ENCODE measurements around the gene BMPR1B.

The BMPR1B gene

DNA sequence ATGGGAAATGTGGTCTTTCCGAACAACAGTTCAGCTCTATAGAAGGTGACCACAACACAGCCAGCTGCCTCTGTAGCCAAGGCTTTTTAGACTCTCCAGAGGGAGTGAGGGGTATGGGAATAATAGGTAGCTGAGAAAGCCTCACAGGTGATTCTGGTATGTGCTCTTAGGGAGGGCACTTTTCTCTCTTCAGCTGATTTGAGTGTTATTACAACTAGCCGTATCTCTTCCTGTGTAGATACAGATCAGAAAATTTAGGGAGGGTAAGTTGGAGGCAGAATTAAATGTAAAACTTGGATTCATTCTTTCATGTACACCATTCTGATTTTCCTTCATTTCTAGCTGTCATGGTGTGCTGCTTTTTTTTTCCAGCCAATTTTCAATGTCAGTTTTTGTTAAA is 154.9 kb downstream of the BMPR1B start:
- no peak for DNase-seq (ENCODE audit: low read depth)

GRCh38 chr4:94913316-94913715 is 155.6 kb downstream of the BMPR1B start:
- DNase-seq (ENCODE audit: low read depth) = no peak

DNA sequence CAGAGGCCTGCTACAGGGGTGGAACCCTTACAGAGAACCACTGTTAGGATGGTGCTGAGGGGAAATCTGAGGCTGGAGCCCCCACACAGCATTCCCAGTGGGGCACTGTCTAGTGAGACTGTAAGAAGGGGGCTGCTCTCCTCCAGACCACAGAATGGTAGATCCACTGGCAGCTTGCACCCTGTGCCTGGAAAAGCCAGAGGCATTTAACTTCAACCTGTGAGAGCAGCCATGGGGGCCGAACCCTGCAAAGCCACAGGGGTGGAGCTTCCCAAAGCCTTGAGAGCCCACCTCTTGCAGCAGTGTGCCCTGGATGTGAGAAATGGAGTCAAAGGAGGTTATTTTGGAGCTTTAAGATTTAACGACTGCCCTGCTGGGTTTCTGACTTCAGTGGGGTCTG is 159.4 kb downstream of the BMPR1B start:
- DNase-seq (ENCODE audit: low read depth) = no peak

DNA sequence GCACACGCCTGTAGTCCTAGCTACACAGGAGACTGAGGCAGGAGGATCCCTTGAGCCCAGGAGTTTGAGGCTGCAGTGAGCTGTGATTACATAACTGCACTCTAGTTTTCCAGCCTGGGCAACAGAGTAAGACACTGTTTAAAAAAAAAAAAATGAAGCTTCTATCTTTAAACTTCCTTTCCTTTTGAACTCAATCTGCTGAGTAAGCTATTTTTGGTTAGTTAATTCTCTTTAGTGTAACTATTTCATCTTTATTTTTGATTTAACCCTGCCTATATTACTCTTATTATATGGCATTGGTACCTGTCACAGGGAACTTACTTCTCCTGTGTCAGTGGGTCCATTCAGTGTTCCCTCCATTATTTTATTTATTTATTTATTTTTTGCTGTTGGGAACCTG is 160.8 kb downstream of the BMPR1B start:
- DNase-seq (ENCODE audit: low read depth) = no peak

GRCh38 chr4:94920369-94920768 is 162.6 kb downstream of the BMPR1B start:
- no peak for DNase-seq (ENCODE audit: low read depth)

DNA sequence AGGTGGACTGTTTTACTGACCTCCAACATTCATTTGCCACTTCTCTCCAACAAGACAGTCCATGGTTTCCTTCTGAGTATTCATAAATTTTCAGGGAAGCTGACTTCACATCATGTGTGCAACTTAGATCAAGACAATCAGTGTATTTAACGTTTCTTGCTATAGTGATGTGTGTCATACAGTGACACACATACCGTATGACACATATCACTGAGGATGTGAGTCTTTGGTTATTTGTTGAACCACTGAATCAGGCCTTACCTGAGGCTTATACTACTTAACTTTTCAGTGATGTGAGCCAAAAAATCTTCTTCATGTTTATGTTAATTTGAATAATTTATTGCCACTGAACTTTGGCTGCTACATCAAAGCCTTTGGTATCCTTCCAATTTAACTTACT is 166.8 kb downstream of the BMPR1B start:
- DNase-seq (ENCODE audit: low read depth) = no peak

DNA sequence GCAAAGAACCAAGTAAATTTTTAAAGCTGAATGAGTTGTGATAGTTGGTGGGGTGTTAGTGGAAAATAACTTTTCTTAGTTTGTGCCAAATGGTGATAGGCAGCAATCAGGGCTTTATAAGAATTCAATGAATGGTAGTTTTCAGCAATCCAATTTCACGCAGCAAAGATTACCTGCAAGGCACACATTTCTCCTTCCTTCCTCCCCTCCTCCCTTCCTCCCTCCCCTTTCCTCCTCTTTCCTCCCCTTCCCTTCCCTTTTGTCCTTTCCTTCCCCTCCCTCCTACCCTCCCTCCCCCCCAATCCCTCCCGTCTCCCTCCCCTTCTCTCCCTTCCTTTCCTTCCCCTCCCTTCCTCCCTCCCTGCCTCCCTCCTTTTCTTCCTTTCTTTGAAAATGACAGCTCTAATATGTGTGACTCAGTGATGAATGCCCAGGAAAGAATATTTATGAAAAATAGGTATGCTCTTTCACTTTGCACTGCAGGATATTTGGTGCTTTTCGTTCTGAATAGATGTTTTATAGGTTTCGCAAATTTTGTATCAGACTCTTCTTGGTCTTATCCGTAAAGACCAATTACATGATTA is 168.1 kb downstream of the BMPR1B start:
- DNase-seq (ENCODE audit: low read depth) = no peak

DNA sequence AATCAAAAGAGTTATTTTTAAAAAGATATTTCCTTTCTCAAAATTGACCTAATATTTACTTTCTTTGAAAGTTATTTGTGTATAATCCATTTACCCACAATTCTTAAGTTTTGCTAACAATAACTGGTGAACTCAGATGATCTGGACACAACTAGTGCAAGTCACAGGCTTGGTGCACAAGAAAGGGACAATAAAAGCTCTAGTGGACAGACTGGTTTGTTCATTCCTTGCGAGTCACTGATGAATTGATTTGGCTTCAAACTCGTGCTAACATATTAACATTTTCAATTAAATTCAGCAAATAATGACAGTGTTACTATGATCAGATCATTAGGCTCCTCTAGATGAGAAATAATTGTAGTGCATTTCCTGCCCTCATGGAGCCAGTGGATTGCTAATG is 169.2 kb downstream of the BMPR1B start:
- DNase-seq (ENCODE audit: low read depth) = no peak

GRCh38 chr4:94927696-94928095 is 169.9 kb downstream of the BMPR1B start:
- no peak for DNase-seq (ENCODE audit: low read depth)

DNA sequence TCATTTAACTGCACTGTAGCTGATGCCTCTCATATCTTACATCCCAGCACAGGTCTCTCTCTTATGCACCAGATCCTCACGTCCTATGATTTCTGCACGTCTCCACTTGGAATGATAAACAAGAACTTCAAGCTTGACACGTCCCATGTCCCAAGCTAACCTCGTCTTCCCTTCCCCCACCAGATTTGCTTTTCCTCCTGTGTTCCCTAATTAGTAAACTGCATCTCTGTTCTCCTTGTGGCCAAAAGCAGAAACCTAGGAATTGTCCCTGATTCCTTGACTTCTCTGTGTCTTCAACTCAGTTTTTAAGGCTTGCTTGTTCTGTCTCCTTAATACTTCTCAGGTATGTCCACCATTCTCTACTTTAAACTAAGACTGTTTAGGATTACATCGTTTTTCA is 171.9 kb downstream of the BMPR1B start:
- DNase-seq (ENCODE audit: low read depth) = no peak

DNA sequence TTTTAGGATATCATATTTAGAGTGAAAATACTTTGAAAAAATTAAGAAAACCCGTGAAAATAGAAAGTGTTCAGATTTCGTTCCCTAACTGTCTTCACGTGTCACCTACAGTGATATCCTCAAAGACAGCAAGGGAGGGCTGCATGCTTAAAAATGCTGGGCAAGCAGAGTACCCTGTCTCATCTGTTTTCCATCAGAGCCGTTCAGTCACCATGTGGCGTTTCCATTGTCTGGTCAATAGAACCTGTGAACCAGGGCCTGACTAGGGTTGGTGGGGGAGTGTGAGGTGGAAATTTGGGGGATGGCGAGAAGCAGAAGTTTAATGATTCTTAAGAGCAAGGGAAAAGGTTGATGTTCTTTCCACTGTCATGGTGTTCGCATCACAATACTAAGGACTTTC is 173.9 kb downstream of the BMPR1B start:
- DNase-seq (ENCODE audit: low read depth) = no peak

- no peak for DNase-seq (ENCODE audit: low read depth)
Measured at GRCh38 chr4:94932366-94932765, 174.6 kb downstream of the BMPR1B start.

- DNase-seq (ENCODE audit: low read depth) = no peak
Measured at GRCh38 chr4:94933799-94934198, 176.0 kb downstream of the BMPR1B start.

GRCh38 chr4:94934201-94934600 is 176.4 kb downstream of the BMPR1B start:
- DNase-seq (ENCODE audit: low read depth) = no peak

GRCh38 chr4:94934864-94935263 is 177.1 kb downstream of the BMPR1B start:
- DNase-seq (ENCODE audit: low read depth) = no peak

DNA sequence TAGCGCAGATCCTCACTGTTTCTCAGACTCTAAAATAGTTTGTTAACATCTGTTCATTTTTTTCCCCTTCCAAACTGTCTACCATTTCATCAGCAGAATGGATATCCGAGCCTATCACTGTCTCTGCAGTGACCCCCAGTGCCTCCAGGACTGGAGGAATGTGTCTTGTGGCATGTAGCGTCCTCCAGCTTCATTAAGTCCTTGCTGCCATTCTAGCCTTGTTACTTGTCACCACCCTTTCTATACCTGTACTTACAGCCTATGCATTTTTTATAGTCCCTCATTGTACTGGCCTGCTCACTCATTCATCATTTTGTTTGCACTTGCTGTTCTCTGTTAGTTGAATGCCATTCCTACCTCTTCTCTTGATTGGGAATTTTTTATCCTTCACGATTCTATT is 179.1 kb downstream of the BMPR1B start:
- no peak for DNase-seq (ENCODE audit: low read depth)

DNA sequence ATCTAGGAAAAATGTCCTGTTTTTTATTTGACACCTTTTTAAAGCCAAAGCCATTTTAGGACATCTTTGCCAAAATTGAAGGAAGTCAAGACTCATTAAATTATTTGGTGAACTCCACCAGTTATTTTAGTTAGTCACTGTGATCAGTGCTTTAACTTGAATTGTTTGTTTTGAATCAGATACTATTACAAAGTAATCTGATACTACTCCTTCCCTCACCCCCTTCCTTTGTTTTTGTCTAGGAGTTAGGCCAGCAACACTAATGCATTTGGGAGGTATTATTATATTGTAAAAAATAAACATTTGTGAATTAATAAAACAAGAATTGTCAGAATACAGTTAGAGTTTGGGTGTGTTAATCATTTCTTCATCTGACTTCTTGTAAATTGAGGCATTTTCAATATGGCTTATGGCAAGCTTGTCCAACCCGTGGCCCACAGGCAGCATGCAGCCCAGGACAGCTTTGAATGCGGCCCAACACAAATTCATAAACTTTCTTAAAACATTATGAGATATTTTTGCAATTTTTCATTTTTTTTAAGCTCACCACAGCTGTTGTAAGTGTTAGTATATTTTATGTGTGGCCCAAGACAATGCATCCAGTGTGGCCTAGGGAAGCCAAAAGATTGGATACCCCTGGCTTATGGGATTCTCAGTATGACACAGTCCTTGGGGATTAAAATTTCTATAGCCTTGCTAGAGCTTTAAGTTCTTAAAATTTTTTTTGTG is 182.2 kb downstream of the BMPR1B start:
- DNase-seq (ENCODE audit: low read depth) = no peak

- no peak for DNase-seq (ENCODE audit: low read depth)
Measured at GRCh38 chr4:94940520-94940908, 182.8 kb downstream of the BMPR1B start.

DNA sequence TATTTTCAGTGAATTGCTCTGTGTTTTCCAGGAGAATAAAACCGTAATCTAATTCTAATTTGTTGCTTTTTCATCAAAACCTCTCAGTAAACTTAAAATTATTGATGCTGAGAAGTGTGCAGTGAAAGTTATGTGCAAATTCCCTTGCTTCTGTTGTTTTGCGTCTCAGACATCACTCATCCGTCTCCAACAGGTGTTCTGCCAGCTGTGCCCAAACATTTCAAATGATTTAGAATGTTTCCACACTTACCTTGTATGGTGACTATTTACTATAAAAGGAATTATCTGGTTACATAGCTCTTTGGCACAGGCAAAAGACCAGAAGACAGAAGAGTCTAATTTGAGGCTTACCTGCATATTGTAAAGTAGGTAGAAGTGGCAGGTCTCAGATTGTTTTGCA is 184.0 kb downstream of the BMPR1B start:
- no peak for DNase-seq (ENCODE audit: low read depth)

DNA sequence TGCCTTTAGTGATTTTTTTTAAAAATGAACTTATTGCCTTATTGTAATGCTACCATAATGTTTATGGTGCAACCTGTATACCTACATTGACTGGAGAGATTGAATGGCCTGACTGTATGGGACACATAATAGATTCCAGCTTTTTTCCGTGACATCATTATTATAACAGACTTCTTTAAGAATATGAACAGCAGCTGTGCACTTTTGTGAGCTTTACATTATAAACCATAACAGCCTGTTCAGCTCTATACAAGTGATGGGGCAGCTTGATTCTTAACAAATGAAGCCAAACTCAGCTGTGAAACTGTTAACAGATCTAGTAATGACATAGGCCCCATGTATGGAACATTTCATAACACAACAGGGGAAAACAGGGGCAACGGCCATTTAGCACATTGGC is 187.0 kb downstream of the BMPR1B start:
- DNase-seq (ENCODE audit: low read depth) = no peak

GRCh38 chr4:94947681-94948108 is 189.9 kb downstream of the BMPR1B start:
- no peak for DNase-seq (ENCODE audit: low read depth)

DNA sequence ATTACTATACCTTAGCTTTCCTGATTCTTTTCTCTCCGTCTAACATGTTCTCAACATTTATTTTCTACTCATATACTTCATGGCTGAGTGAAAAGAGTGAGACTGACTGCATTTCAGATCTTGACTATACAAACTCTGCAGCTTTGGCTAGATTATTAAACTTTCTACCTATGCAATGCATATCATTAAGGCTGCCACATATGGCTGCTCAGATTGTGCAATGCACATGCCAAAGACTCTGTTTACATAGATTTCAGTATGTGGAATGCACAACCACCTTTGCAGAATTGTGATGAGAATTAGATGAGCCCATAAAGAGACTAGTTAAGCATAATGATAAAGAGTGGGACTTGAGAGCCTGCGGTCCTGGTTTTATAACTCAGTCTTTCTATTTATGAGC is 196.5 kb downstream of the BMPR1B start:
- no peak for DNase-seq (ENCODE audit: low read depth)

GRCh38 chr4:94957030-94957429 is 199.3 kb downstream of the BMPR1B start:
- DNase-seq (ENCODE audit: low read depth) = no peak

- no peak for DNase-seq (ENCODE audit: low read depth)
Measured at GRCh38 chr4:94959307-94959706, 201.6 kb downstream of the BMPR1B start.

All from GM04503 (cell line).